WTC11 (cell line): ENCODE data around the gene TULP1. TPM values are rescaled to one million over a fixed set of nuclear protein-coding genes. Genes with fewer than 3 reads are reported as not detected.

ENCODE experiments used
- ATAC-seq: fragments of 200-7000 bp; cut with Tn5 transposase; 2 replicates; pipeline ENCODE4 v1.10.0; 2021; ENCODE audit warnings: mild to moderate bottlenecking, moderate library complexity
- CTCF ChIA-PET: fragments of 300-600 bp; sonication (Branson Sonifier 250); formaldehyde crosslinking; loops from one replicate; lab custom pipeline; 2021; ENCODE audit warnings: antibody characterized with exemption; lab: Charles Lee
- POLR2A ChIA-PET: fragments of 350-600 bp; sonication (Branson Sonifier 250); formaldehyde crosslinking; loops from one replicate; lab custom pipeline; 2021; ENCODE audit warnings: antibody characterized with exemption; lab: Charles Lee
- DNase-seq: peaks from one replicate; pipeline ENCODE4 v3.0.0; 2021; ENCODE audit warnings: low spot score
- H3K27ac Mint-ChIP-seq: 2 replicates; pipeline ENCODE4 v1.8.0; 2021; ENCODE audit warnings: mixed read lengths
- H3K27me3 Mint-ChIP-seq: 2 replicates; pipeline ENCODE4 v1.8.0; 2021; ENCODE audit warnings: low read depth, mild to moderate bottlenecking, moderate library complexity, mixed read lengths
- H3K36me3 Mint-ChIP-seq: 2 replicates; pipeline ENCODE4 v1.8.0; 2021; ENCODE audit warnings: mixed read lengths
- H3K4me1 Mint-ChIP-seq: 2 replicates; pipeline ENCODE4 v1.8.0; 2022; ENCODE audit warnings: mixed read lengths
- H3K4me3 Mint-ChIP-seq: 2 replicates; pipeline ENCODE4 v1.8.0; 2021; ENCODE audit warnings: mild to moderate bottlenecking, moderate library complexity, mixed read lengths
- H3K9me3 Mint-ChIP-seq: 2 replicates; pipeline ENCODE4 v1.8.0; 2021; ENCODE audit warnings: mixed read lengths
- ATF1 ChIP-seq: sonication (generic); formaldehyde crosslinking; IDR thresholded peaks from 2 replicates; pipeline ENCODE4 v1.8.1; 2023; ENCODE audit warnings: mild to moderate bottlenecking, moderate library complexity, missing genetic modification reagents
- ATF2 ChIP-seq: sonication (generic); formaldehyde crosslinking; IDR thresholded peaks from 2 replicates; pipeline ENCODE4 v1.8.1; 2022; ENCODE audit warnings: low read depth, missing genetic modification reagents, borderline replicate concordance
- ATF3 ChIP-seq: sonication (generic); formaldehyde crosslinking; conservative IDR thresholded peaks from 2 replicates; pipeline ENCODE4 v1.8.1; 2022; ENCODE audit warnings: mild to moderate bottlenecking, missing genetic modification reagents
- CREM ChIP-seq: sonication (generic); formaldehyde crosslinking; IDR thresholded peaks from 2 replicates; pipeline ENCODE4 v1.8.1; 2022; ENCODE audit warnings: mild to moderate bottlenecking, missing genetic modification reagents, moderate library complexity
- E2F1 ChIP-seq: sonication (generic); formaldehyde crosslinking; IDR thresholded peaks from 2 replicates; pipeline ENCODE4 v1.8.0; 2022; ENCODE audit warnings: mild to moderate bottlenecking, missing genetic modification reagents
- GTF2I ChIP-seq: fragments of 250-450 bp; sonication (Bioruptor Pico); conservative IDR thresholded peaks from 2 replicates; pipeline ENCODE4 v1.4.0; 2021; ENCODE audit warnings: mild to moderate bottlenecking
- JAZF1 ChIP-seq: fragments of 250-450 bp; sonication (Bioruptor Pico); IDR thresholded peaks from 2 replicates; pipeline ENCODE4 v1.9.0; 2021; ENCODE audit warnings: moderate library complexity, mild to moderate bottlenecking, inconsistent platforms
- MLX ChIP-seq: sonication (generic); formaldehyde crosslinking; IDR thresholded peaks from 2 replicates; pipeline ENCODE4 v1.8.1; 2023; ENCODE audit warnings: mild to moderate bottlenecking, missing genetic modification reagents, moderate library complexity
- NR3C1 ChIP-seq: sonication (generic); formaldehyde crosslinking; conservative IDR thresholded peaks from 2 replicates; pipeline ENCODE4 v1.8.1; 2023; ENCODE audit warnings: low read depth, mild to moderate bottlenecking, missing genetic modification reagents
- RORB ChIP-seq: fragments of 250-450 bp; sonication (Bioruptor Pico); IDR thresholded peaks from 2 replicates; pipeline ENCODE4 v1.9.0; 2021; ENCODE audit warnings: mild to moderate bottlenecking
- TEAD1 ChIP-seq: sonication (generic); formaldehyde crosslinking; IDR thresholded peaks from 2 replicates; pipeline ENCODE4 v1.8.0; 2022; ENCODE audit warnings: mild to moderate bottlenecking, missing genetic modification reagents
- ZBTB21 ChIP-seq: sonication (generic); formaldehyde crosslinking; IDR thresholded peaks from 2 replicates; pipeline ENCODE4 v1.8.1; 2023; ENCODE audit warnings: mild to moderate bottlenecking, missing genetic modification reagents, borderline replicate concordance
- ZNF121 ChIP-seq: sonication (generic); formaldehyde crosslinking; IDR thresholded peaks from 2 replicates; pipeline ENCODE4 v1.8.0; 2023; ENCODE audit warnings: missing genetic modification reagents
- ZNF219 ChIP-seq: sonication (generic); formaldehyde crosslinking; IDR thresholded peaks from 2 replicates; pipeline ENCODE4 v1.8.0; 2023; ENCODE audit warnings: missing genetic modification reagents, mild to moderate bottlenecking, borderline replicate concordance
- ZNF263 ChIP-seq: sonication (generic); formaldehyde crosslinking; IDR thresholded peaks from 2 replicates; pipeline ENCODE4 v1.8.1; 2022; ENCODE audit warnings: low read depth, mild to moderate bottlenecking, moderate library complexity, missing genetic modification reagents
- ZNF317 ChIP-seq: sonication (generic); formaldehyde crosslinking; IDR thresholded peaks from 2 replicates; pipeline ENCODE4 v1.8.1; 2023; ENCODE audit warnings: low read depth, mild to moderate bottlenecking, moderate library complexity, missing genetic modification reagents, borderline replicate concordance
- ZNF396 ChIP-seq: fragments of 250-450 bp; sonication (Bioruptor Pico); IDR thresholded peaks from 2 replicates; pipeline ENCODE4 v1.8.0; 2021; ENCODE audit warnings: mild to moderate bottlenecking, moderate library complexity, borderline replicate concordance
- ZNF416 ChIP-seq: fragments of 250-450 bp; sonication (Bioruptor Pico); IDR thresholded peaks from 2 replicates; pipeline ENCODE4 v1.9.0; 2021; ENCODE audit warnings: mild to moderate bottlenecking, inconsistent platforms
- ZNF423 ChIP-seq: fragments of 250-450 bp; sonication (Bioruptor Pico); IDR thresholded peaks from 2 replicates; pipeline ENCODE4 v2.1.2; 2022; ENCODE audit warnings: mild to moderate bottlenecking, moderate library complexity
- ZNF671 ChIP-seq: fragments of 250-450 bp; sonication (Bioruptor Pico); IDR thresholded peaks from 2 replicates; pipeline ENCODE4 v1.8.0; 2021; ENCODE audit warnings: mild to moderate bottlenecking
- total RNA-seq: library from RNA; stranded (reverse); gene quantifications from 3 replicates; pipeline ENCODE4 v1.2.3, GENCODE V29; 2021

Gene TULP1
- total RNA-seq, 1 experiment from 2014 or later = 2.9 TPM

GRCh38 chr6:35461270-35461669 lies 51.4 kb downstream of the TULP1 start:
- ChIA-PET POLR2A (no interaction called here), CTCF (no interaction called here)
- Mint-ChIP-seq H3K27me3 (no peaks in the 10 kb centered on the region), H3K4me1 (peaks cover 4% of the 10 kb centered on the region; the same call in 1 of the 2 replicates), H3K9me3 (no peaks in the 10 kb centered on the region), H3K27ac (no peak overlapping the region), H3K36me3 (peaks cover 38% of the 10 kb centered on the region), H3K4me3 (no peak overlapping the region)
- DNase-seq = no peak
- TF ChIP-seq ATF2 (CRISPR knock-in tag) (no peak), ZNF423 (CRISPR knock-in tag) (no peak), ZNF219 (CRISPR knock-in tag) (no peak), MLX (CRISPR knock-in tag) (no peak), ZNF317 (CRISPR knock-in tag) (no peak), ZNF263 (no peak), E2F1 (CRISPR knock-in tag) (no peak), ZNF416 (CRISPR knock-in tag) (no peak), NR3C1 (no peak), ATF1 (no peak), GTF2I (CRISPR knock-in tag) (no peak), ZNF396 (CRISPR knock-in tag) (no peak), TEAD1 (CRISPR knock-in tag) (no peak), JAZF1 (CRISPR knock-in tag) (no peak), RORB (CRISPR knock-in tag) (no peak), ZNF121 (no peak)
- ATAC-seq = no peak

GRCh38 chr6:35457907-35458306 lies 54.8 kb downstream of the TULP1 start:
- DNase-seq (no peak), ATAC-seq (peak; percentile 67)
- H3K4me1 Mint-ChIP-seq = peaks cover 25% of the 10 kb centered on the region
- peaks cover 40% of the 10 kb centered on the region for H3K36me3 Mint-ChIP-seq
- no peak for TF ChIP-seq CREM
- TF ChIP-seq E2F1 (CRISPR knock-in tag) = no peak
- no peak for TF ChIP-seq ZBTB21
- TF ChIP-seq ZNF671 (CRISPR knock-in tag) = no peak
- TF ChIP-seq ATF3 (CRISPR knock-in tag) = no peak
- H3K9me3 Mint-ChIP-seq = no peaks in the 10 kb centered on the region
- POLR2A ChIA-PET = interaction anchor here (0.6 to 1.5 kb wide), 3 partner anchors 14 to 918 kb away, joined by 3 to 6 read pairs (median 5); partner anchors contain the start of gene PPARD
- no peak overlapping the region; the same call in 1 of the 2 replicates for H3K27ac Mint-ChIP-seq
- H3K27me3 Mint-ChIP-seq = peaks cover 3% of the 10 kb centered on the region
- CTCF ChIA-PET = interaction anchor here (1.3 to 2.9 kb wide), 4 partner anchors 8 to 140 kb away, joined by 4 to 10 read pairs (median 6); partner anchors contain the start of gene RPL10A
- no peak overlapping the region for H3K4me3 Mint-ChIP-seq
